Fibroblast of lung (primary cell): ENCODE data around the gene THAP4.

Experiments
- EZH2 ChIP-seq: IDR thresholded peaks from 2 replicates; pipeline ENCODE4 v1.5.1; 2012; ENCODE audit warnings: low read length, control low read depth, mild to moderate bottlenecking; ENCODE audit errors: missing control alignments
- TF ChIP-seq, protein P1 (sequence below), 2 donors: IDR thresholded peaks in 1 of 2; conservative IDR thresholded peaks in 1 of 2; 1 replicate in 1 of 2; 2 replicates in 1 of 2; pipeline ENCODE4 v1.5.1; 2011 to 2012; ENCODE audit warnings: low read length in 2 of 2, control low read depth in 1 of 2, inconsistent platforms in 1 of 2, low read depth in 1 of 2, mild to moderate bottlenecking in 1 of 2

- TF ChIP-seq EZH2, result no peak
- TF ChIP-seq, protein P1, sequence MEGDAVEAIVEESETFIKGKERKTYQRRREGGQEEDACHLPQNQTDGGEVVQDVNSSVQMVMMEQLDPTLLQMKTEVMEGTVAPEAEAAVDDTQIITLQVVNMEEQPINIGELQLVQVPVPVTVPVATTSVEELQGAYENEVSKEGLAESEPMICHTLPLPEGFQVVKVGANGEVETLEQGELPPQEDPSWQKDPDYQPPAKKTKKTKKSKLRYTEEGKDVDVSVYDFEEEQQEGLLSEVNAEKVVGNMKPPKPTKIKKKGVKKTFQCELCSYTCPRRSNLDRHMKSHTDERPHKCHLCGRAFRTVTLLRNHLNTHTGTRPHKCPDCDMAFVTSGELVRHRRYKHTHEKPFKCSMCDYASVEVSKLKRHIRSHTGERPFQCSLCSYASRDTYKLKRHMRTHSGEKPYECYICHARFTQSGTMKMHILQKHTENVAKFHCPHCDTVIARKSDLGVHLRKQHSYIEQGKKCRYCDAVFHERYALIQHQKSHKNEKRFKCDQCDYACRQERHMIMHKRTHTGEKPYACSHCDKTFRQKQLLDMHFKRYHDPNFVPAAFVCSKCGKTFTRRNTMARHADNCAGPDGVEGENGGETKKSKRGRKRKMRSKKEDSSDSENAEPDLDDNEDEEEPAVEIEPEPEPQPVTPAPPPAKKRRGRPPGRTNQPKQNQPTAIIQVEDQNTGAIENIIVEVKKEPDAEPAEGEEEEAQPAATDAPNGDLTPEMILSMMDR (conservative IDR thresholded peaks at IDR 0.05 in 1 of 2, IDR thresholded peaks at IDR 0.05 in 1 of 2; ENCODE audit: low read depth in 1 of 2, low read length in 2 of 2), result no peak
Measured at GRCh38 chr2:241576293-241576654, 60.7 kb downstream of the THAP4 start.
